HG03103 (cell line): ENCODE measurements around the gene CCDC152.
A peak's percentile ranks its signal among the peaks of the same experiment; 100 is the strongest.

Experiments used
- ATAC-seq: cut with Tn5 transposase; IDR thresholded peaks from one replicate; pipeline ENCODE4 v1.9.1; 2021; ENCODE audit warnings: low read depth; ENCODE audit not compliant: unreplicated experiment

Gene CCDC152

DNA sequence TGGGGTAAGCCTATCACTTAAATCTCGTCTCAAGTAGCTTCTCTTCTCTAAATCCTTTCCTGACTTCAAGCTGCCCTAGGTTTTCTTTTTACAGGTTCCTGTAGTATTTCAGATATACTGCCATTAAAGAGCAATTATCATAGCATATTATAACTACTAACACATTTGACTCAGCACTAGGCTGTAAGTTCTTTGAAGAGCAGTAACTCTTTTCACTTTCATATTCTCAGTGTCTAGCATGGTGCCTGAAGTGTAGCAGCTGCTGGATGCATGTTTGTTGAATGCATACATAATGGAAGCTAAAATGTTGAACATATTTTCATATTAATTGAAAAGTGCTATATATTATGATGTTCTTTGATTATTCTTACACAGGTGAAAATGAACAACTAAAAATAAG, 22.5 kb downstream of the CCDC152 start:
- peak; percentile 60 for ATAC-seq

DNA sequence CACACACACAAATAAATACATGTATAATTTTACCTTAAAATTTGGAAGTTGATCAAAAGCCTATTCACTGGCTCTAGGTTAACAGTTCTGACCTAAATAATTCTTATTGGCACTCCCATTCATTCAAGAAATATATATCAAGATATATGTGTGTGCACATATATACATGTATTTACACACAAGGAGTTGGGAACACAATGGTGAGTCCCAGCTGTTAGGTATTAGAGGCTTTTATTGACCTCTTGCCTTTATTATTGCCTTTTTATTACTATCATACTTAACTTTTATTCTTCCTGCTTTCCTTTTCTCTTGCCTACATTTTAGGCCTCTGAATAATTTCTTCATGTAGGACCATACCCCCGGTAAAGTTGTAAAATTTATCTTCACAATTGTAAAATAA, 25.0 kb downstream of the CCDC152 start:
- ATAC-seq: no peak

DNA sequence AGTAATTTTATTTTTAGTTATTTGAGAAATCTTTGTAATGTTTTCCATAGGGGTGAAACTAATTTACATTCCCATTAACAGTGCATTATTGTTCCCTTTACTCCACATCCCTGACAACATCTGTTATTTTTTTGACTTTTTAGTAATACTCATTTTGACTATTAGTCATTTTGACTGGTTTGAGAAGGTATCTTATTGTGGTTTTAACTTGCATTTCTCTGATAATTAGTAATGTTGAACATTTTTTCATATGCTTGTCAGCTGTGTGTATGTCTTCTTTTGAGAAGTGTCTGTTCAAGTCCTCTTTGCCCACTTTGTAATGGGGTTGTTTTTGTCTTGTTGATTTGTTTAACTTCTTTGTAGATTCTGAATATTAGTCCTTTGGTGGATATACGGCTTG, 27.5 kb downstream of the CCDC152 start:
- no peak for ATAC-seq

DNA sequence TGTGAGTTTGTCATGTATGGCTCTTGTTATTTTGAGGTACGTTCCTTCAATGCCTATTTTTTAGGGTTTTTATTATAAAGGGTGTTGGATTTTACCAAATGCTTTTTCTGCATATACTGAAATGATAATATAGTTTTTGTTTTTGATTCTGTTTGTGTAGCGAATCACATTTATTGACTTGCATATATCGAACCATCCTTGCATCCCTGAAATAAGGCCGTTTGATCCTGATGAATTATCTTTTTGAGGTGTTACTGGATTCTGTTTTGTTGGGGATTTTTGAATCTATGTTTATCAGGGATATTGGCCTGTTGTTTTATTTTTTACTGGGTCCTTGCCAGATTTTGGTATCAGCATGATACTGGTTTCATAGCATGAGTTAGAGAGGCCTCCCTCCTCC, 29.1 kb downstream of the CCDC152 start:
- no peak for ATAC-seq

DNA sequence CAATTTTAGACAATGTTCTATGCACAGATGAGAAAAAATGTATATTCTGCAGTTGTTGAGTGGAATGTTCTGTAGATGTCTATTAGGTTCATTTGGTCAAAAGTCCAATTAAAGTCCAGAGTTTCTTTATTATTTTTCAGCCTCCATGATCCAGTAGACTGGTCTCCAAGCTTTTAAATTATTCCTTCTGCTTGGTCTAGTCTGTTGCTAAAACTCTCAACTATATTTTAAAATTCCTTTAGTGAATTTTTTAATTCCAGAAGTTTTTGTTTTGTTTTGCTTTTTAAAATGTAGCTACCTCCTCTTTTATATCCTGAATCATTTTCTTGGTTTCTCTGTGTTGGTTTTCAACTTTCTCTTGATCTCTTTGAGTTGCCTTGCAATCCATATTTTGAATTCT, 30.5 kb downstream of the CCDC152 start:
- no peak for ATAC-seq

DNA sequence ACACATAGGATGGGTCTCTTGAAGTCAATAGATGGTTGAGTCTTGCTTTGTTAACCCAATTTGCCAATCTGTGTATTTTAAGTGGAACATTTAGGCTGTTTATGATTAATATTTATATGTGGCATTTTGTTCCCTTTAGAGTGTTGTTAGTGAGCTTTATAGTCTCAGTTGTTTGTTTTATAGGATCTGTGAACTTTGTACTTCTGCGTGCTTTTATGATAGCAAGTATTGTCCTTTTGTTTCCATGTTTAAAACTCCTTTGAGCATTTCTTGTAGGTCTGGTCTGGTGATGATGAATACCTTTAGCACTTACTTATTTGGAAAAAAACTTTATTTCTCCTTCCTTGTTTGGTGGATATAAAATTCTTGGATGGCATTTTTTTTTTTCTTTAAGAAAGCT, 31.2 kb downstream of the CCDC152 start:
- no peak for ATAC-seq

DNA sequence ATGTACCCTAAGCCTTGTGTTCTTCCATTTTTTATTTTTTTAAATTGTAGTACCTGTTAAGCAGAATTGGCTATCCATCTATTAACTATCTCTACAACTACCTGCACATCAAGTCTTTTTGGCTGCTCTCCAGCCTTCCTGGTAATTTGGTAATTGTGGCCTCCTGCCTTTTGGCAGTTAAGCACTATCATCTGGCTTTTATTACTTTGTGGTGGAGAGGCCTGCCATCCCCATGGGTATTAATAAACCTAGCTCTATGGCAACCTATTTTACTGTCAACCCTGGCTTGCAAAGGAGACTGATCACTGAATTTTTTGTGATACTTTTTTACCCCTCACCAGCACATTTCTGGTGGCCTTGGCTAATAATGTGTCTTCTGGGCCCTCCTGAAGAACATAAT, 34.5 kb downstream of the CCDC152 start:
- ATAC-seq: no peak

DNA sequence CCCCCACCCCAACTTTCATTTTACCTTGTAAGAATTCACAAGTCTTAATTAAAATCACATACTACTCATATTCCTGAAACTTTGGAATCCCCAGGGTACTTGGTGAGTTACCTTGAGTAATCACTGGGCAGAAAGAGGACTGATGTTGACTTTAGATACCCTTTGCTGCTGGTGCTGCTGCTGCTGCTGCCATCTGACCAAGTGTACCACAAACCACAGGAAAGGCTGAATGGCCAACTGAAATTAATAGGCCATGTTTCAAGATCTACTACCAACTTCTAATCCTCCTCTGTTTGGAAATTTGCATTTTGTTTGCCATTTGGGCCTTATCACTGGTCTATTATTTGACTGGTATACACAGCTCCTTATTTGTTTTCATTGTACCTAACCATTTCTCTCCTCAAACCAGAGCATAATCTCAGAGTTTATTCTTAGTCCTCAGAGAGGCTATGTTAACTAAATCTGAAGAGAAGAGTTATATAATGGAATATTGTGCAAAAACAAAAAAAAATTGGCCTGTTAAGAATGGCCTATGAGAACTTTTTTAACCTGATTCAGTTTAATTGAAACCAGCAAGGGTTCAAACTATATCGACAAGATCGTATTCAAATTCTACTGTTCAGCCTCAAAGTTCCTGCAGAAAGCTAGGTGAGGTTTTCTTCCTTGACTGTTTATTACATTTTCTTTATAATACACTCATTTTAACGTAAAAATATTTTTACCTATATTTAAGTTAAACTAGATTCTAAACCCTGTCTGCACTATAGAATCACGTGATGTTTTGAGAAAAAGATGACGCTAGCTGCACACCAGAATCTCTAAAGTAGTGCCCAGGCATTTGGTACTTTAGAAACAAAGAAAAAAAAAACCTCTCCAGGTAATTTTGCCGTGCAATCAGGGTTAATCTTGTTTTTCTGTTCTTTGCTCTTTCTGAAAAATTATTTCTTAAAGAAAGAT, 41.9 kb downstream of the CCDC152 start:
- no peak for ATAC-seq

DNA sequence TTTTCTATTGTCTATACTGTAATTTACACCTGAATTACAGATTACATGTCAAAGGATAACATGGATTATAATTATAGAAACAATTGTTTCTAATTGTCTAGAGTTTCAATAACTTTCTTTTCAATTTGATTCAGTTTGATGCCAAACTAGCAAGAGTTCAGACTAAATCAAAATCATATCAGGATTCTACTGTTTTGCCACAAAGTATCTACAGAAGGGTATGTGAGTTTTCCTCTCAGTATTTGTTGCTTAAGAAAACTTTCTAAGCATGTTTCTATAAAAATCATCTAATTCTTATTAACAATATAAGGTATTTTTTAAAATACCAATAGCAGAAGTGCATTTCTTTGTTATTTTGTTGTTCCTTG, 42.6 kb downstream of the CCDC152 start:
- no peak for ATAC-seq

DNA sequence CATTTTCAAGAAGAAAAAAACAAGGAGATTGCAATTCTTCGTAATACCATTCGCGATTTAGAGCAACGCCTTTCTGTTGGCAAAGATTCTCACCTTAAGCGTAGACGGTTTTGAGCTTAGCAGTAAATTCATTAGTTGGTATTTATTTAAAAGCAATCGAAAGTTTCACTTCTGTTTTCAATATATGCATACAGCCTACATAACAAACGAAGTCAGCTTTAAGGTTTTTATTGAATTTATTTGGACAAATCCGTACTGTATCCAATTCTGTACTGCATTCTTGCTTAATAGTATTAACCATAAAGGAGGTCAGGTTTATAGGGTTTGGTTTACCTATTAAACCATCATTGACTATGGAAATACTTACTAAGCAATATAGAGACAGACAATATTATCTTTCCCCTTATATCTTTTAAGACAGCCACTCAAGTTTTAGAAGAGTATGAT, 43.1 kb downstream of the CCDC152 start:
- no peak for ATAC-seq

DNA sequence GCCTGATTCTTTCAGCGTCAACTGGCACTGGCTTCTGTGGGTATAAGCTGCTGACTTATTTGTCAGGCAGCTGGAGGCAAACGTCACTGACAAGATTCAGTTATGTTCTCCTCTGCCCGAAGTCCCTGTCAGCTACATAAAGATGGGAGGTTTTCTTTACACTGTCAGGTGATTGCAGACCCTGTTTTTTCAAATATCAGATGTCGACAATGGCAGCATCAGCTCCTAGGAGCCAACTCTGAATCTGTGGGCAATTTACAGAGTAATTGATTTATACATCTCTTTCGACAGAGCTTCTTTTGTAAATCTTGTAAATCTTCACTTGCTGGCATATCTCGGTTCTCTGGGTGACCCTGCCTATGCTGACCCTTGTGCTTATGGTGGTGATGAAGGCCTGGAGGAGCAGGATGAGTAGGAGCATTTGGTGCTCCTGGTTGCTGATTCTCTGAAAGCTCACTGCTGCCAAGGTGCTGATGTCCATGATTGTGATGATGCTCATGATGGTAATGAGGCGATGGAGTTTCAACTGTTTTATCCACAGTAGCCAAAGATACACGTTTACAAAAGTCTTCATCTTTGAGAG, 44.2 kb downstream of the CCDC152 start:
- ATAC-seq: no peak

DNA sequence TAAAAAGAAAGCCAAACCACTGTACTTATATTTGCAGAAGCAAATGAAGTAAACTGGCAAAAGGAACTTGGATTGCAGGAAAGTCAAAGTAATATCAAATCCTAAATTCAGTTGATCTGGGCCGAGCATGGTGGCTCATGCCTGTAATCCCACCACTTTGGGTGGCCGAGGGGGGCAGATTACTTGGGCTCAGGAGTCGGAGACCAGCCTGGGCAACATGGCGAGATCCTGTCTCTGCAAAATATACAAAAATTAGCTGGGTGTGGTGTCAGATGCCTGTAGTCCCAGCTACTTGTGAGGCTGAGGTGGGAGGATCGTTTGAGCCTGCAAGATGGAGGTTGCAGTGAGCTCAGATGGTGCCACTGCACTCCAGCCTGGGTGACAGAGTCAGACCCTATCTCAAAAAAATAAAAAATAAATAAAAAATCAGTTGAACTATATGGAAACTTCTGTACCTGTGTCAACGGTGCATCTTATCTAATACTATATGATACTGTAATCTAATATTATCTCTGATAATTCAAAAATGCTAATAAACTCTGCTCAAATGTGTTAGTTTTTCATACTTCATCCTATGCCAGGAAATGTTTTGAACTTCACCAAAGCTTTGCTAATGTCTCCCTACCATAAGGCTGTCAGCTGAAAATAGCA, 45.0 kb downstream of the CCDC152 start:
- ATAC-seq: no peak

DNA sequence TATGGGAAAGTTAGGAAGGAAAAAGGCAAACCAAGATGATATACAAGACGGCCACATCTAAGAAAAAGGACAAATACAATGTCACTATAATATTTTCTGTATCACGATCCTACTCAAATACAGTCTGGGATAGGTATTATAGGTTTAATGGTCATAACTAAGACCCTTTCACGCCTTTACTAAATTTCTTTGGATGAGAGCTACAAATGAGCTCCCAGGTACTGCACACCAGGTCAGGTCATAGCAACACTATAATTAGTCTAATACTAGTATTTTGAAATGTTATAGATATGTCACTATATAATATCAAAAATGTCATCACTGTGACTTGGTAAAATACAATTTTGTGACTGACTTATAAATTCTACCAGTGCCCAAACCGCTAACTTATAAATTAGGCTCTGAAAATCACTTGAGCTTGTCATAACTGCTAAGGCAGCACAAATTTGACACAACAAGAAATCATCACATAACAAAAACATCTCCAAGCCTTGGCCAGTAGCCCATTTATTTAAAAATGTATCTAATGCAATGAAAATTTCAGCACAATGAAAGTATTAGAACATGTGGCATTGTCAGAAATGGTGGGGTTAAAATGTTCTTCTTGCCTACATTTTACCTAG, 48.2 kb downstream of the CCDC152 start:
- ATAC-seq: no peak

DNA sequence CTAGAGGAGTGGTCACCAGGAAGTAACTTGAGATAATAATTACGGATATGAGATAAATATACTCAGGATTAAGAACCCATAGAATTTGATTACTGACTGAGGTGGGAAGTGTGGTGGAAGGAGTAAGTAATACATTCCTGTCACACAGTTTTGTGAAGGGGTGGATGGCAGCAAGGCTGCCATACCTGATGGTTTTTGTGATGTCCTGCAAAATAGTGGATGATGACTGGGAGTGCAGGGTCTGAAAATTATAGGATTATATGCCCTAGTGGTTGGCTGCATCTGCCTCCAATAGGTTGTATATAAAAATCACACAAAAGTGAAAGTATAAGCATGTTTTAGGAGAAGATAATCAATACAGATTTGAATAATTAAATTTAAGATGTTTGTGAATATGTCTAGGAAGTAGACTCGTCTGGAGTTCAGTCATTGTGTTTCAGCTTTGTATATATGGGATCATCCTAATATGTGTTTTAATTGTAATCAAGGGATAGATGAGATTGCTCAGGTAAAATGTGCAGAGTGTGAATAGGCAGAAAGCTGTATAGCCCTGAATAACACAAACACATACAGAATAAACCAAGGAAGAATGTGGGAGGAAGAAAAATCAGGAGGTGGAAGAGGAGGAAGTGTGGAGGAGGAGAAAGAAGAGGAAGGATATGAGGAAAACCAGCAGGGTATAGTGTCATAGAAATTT, 49.5 kb downstream of the CCDC152 start:
- no peak for ATAC-seq

DNA sequence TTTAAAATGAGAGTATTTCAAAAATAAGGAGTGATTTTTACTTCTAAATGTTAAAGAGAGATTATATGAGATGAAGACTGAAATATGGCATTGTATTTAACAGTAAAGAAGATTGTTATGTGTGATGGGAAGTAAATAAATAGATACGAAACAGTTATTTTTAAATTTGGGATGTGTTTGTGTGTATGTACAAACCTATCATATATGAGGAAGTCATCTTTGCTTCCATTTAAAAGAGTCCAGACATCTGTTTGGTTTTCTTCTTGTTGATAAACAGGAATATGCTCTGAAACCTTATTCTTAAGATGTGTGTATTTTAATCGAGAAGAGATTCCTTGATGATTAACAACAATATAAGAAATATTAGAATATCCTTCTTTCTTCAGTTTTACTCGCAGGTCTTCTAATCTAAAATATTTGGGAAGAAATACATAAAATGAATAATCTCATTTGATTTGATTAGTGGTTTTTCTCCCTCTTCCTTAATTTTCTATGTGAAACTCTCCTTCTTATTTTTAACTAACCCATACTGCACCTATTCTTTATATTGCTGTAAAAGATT, 50.2 kb downstream of the CCDC152 start:
- ATAC-seq: no peak

DNA sequence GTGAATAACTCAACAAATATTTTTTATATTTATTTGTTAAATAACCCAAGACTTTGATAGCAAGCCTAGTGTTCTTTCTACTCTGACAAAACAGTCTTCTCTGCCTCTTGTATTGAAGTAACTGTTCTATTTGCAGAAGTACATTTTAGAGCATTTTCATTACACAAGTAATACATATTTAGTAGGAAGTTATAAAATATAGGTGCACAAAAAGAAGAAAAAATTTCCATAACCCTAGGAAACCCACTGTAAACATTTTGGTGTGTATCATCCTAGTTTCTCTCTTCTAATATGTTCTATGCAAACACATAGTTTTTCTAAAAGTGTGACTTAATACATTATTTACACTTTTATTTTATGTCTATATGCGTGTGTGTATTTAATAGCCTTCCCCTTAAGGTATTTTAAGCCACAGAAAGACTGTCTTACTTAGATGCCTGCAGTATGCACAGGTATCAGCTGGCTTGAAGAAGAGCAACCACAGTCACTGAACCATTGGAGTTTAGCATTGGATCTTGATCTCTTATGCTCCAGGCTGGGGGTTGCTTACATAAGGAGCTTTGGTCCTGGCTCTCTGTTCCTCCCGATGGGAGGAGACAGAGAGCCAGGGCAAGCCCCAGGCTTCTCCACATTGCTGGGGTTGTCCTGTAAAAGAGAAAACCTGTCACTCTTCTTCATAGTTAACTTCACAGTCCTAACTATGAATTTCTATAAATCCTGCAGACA, 51.3 kb downstream of the CCDC152 start:
- no peak for ATAC-seq

DNA sequence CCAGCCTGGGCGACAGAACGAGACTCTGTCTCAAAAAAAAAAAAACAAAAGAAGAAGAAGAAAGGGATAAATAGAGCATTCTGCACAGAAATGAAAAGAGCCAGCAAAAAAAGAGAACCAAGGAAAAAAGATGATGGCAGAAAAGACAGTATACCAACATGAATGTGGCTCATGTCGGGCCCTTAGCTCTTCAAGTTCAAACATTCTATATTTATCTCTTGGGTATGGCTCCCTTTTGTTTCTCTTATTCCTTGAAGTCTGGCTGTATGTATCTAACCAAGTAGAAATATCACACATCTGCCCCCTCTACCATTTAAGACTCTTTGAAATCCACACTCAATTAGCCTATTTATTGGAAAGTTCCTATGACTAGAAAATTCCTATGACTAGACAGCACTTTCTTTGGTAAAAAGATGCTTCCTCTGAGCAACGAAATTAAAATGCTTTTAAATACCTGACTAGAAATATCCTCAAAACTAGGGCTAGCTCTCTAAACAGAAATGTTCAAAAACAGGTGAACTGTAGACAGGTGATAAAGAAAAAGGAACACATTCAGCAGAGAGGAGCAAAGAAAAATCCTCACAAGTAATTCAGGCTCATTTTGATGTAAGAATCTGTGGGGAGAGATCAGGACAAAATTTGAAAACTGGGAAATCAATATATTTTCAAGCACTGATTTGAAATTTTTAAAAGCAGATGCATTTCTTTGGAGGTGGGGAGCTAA, 52.4 kb downstream of the CCDC152 start:
- ATAC-seq: no peak

DNA sequence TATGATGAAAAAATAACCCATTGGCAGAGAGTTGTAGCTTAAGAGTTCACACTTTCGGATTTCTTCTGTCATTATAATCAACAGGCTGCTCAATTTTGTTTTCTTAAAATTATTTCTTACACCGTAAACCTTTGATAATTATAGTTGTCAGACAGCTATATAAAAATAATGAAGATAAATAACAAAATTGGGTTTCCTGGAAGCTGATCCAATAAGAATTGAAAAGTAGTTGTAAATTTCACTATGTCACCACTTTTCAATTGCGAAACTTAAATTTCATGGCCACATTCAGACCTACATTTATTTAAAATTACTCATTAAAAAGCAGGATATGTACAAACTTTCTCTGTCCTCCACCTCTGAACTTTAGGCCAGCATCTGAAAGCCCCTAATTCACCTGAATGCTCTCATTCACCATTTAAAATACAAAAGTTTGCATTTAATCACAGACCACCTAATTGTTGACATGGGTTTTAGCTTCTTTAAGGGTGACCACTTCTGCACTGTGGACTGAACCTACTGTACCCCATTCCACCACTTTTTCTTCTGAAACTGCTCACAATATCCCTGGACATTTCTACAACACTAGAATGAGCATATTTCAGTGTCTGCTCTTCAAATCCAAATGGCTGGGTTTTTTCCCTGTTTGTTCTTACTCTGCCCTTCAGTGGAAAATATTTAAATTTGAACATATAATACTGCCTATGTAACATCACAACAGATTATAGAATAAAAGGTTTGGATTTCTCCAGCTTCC, 54.4 kb downstream of the CCDC152 start:
- ATAC-seq: no peak
